ENCODE measurements around the gene CACNB2. TPM values are rescaled to one million over a fixed set of nuclear protein-coding genes. Genes with fewer than 3 reads are reported as not detected.
"Not testable (repeated sequence)": the region's sequence is repeated elsewhere in the genome, so short reads cannot be mapped to it uniquely, and the experiment has no call there.

The CACNB2 gene
- total RNA-seq, 1 donor from 2014 or later = 3.5 TPM

DNA sequence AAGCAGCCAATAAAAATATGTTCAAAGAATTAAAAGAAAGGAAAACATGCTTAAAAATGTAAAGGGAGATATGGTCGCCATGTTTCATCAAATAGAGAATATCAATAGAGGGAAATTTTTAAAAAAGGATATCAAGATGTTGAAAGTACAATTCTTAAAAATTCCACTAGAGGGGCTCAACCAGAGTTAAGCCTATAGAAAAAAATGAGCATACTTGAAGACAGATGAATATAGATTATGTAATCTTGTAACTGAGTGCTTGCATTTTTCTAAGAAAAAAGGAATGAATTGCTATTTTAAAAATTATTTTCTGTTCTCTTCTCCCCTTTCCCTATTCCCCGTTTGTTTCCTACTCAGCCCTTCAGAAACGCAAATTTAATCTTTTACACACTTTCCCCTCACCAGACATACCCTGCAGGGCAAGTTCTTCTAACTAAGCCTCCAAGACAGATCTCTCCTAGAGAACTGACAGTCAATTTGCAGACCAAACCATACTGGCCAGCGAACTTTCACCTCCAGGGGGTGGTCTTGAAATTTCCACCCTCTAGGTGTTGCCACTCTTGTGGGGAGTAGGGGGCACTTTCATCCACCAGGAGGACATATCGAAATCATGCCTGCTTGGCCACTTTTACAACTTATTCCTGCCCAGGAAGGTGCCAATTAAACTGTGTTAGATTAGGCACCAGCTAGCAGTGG, 443.5 kb downstream of the CACNB2 start:
- Histone ChIP-seq H3K9ac (no peak overlapping the region), H3K27ac (no peak overlapping the region), H3K79me2 (ENCODE audit: low read depth) (no peaks in the 10 kb centered on the region), H3K9me3 (ENCODE audit: low read depth) (no peaks in the 10 kb centered on the region), H2AFZ (replicated peaks) (no peak overlapping the region), H3K4me1 (peaks cover 8% of the 10 kb centered on the region), H3K4me2 (no peak overlapping the region), H3K36me3 (no peaks in the 10 kb centered on the region), H3F3A (ENCODE audit: low read depth) (no peaks in the 10 kb centered on the region), H3K27me3 (no peaks in the 10 kb centered on the region), H3K4me3 (no peak overlapping the region), H4K20me1 (ENCODE audit: low read depth) (no peaks in the 10 kb centered on the region)
- TF ChIP-seq EZH2phosphoT487 (IDR thresholded peaks at IDR 0.05) (no peak), EZH2 (IDR thresholded peaks at IDR 0.05) (no peak)
- TF ChIP-seq, protein P1, sequence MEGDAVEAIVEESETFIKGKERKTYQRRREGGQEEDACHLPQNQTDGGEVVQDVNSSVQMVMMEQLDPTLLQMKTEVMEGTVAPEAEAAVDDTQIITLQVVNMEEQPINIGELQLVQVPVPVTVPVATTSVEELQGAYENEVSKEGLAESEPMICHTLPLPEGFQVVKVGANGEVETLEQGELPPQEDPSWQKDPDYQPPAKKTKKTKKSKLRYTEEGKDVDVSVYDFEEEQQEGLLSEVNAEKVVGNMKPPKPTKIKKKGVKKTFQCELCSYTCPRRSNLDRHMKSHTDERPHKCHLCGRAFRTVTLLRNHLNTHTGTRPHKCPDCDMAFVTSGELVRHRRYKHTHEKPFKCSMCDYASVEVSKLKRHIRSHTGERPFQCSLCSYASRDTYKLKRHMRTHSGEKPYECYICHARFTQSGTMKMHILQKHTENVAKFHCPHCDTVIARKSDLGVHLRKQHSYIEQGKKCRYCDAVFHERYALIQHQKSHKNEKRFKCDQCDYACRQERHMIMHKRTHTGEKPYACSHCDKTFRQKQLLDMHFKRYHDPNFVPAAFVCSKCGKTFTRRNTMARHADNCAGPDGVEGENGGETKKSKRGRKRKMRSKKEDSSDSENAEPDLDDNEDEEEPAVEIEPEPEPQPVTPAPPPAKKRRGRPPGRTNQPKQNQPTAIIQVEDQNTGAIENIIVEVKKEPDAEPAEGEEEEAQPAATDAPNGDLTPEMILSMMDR (IDR thresholded peaks at IDR 0.05) = peak; percentile 28
- Mint-ChIP-seq H3K4me1 (no peaks in the 10 kb centered on the region), H3K27ac (no peak overlapping the region), H3K9me3 (no peaks in the 10 kb centered on the region), H3K4me3 (no peak overlapping the region), H3K36me3 (peaks cover 46% of the 10 kb centered on the region), H3K27me3 (ENCODE audit: insufficient read depth, low read depth) (no peaks in the 10 kb centered on the region)
- no peak for DNase-seq (ENCODE audit: low spot score)

- peaks cover 41% of the 10 kb centered on the region for H3K36me3 Mint-ChIP-seq
- H3K27ac ChIP-seq; H3K9me3 Mint-ChIP-seq; H4K20me1 ChIP-seq (ENCODE audit: low read depth); H3K4me1 ChIP-seq; H3K4me3 Mint-ChIP-seq; H3K27me3 ChIP-seq; H3K79me2 ChIP-seq (ENCODE audit: low read depth); H3K9ac ChIP-seq; H3K9me3 ChIP-seq (ENCODE audit: low read depth); H3K4me1 Mint-ChIP-seq; H3K36me3 ChIP-seq; H2AFZ ChIP-seq (replicated peaks); H3K4me3 ChIP-seq; H3K27ac Mint-ChIP-seq; H3F3A ChIP-seq (ENCODE audit: low read depth); H3K27me3 Mint-ChIP-seq (ENCODE audit: insufficient read depth, low read depth); DNase-seq (ENCODE audit: low spot score); H3K4me2 ChIP-seq: not testable (repeated sequence)
Observed at GRCh38 chr10:18586637-18587036, 446.4 kb downstream of the CACNB2 start.

DNA sequence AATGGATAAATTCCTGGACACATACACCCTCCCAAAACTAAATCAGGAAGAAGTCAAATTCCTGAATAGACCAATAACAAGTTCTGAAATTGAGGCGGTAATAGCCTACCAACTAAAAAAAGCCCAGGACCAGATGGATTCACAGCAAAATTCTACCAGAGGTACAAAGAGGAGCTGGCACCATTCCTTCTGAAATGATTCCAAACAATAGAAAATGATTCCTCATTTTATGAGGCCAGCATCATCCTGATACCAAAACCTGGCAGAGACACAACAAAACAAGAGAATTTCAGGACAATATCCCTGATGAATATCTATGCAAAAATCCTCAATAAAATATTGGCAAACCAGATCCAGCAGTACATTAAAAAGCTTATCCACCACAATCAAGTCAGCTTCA, 450.9 kb downstream of the CACNB2 start:
- H3K36me3 ChIP-seq; DNase-seq (ENCODE audit: low spot score); H3K27ac Mint-ChIP-seq; H3K4me3 ChIP-seq; H4K20me1 ChIP-seq (ENCODE audit: low read depth); H2AFZ ChIP-seq (replicated peaks); H3K4me1 Mint-ChIP-seq; H3K27me3 ChIP-seq; H3K27me3 Mint-ChIP-seq (ENCODE audit: insufficient read depth, low read depth); H3K4me2 ChIP-seq; H3F3A ChIP-seq (ENCODE audit: low read depth); H3K79me2 ChIP-seq (ENCODE audit: low read depth); H3K4me1 ChIP-seq; H3K27ac ChIP-seq; H3K9ac ChIP-seq; H3K9me3 ChIP-seq (ENCODE audit: low read depth); H3K4me3 Mint-ChIP-seq; H3K9me3 Mint-ChIP-seq: not testable (repeated sequence)
- H3K36me3 Mint-ChIP-seq = peaks cover 36% of the 10 kb centered on the region

Other genes starting within 250 kb of the CACNB2 start
- 0.22 TPM in 1 of 2 replicates, not detected in the other for gene SLC39A12, start 188.5 kb upstream of the CACNB2 start, total RNA-seq (ENCODE audit: low replicate concordance)

Data from neural progenitor cell (in vitro differentiated cells).